ENCODE data around the gene ZMIZ1.

Gene ZMIZ1

DNA sequence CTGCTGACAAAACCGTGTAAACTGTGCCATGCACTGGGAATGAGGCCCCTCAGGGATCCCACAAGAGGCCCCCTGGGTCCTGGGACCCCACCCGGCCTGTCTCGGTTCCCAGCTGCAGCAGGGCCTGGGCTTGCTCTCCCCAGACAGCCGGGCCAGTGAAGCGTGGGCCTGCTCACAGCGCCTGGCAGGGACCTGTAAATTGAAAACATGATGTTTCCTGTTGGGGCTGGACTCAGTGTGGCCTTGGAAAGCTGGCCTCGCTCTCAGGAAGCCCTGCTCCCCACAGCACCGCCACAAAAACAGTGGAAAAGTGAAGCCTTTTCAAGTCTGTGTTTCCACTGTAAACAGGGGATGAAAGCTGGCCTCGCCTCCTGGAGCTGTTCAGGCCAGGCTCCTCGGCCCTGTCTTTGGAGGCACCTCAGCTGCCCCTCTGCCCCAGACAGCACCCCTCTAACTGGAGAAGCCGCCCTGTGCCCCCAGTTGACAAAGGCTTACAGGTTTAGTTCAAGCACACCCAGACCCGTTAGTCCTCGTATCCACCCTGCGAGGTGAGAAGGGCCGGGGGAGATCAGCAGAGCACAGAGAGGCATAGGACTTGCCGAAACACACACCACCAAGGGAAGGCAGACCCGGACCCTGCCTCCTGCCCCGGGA, 108.3 kb downstream of the ZMIZ1 start:
- no peak for DNase-seq

DNA sequence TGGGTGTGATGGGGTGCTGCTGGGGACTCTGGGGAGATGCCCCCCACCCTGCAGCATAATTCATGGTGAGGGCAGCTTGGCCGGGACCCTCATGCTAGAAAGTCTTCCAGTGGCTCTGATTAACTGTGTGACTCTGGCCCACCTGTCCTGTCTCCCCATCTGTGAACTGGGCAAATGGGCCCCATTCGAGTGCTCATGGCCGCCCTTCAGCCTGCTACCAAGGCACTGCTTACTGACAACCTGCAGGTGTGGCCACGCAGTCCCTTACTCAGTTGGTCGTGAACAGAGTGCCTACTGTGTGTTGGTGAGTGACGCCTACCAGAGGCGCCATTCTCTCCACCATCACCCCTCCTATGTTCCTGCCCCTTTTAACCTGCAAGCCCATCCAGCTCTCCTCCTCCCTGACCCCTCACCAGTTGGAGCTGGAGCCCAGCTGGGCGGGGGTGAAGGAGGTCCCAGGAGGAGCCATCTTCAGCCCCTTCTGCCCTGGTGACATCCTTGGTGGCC, 109.4 kb downstream of the ZMIZ1 start:
- no peak for DNase-seq

DNA sequence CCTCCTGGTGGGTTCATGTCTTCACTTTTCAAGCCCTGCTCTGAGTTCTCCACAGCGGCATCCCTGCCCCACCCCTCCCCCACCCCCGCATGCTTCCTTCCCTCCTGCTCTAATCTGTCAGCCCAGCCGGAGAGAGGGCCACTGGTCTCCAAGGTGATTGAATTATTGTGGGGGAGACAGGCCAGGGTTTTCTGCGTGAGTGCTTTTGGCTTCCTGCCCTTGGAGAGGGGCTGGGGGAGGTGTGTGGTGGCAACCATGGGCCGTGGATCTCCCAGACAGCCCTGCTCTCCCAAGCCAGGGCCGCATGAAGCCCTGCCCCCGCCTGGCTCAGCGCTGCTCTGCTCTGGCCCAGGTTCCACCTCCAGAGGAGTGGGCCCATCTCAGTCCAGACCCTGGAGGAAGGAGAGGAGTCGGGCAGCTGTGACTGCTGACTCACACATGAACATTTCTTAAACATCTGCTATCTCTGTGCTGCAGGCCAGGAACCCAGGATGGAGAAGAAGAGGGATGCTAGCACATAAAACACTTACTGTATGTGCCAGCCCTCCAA, 109.9 kb downstream of the ZMIZ1 start:
- DNase-seq, result peak; percentile 87

DNA sequence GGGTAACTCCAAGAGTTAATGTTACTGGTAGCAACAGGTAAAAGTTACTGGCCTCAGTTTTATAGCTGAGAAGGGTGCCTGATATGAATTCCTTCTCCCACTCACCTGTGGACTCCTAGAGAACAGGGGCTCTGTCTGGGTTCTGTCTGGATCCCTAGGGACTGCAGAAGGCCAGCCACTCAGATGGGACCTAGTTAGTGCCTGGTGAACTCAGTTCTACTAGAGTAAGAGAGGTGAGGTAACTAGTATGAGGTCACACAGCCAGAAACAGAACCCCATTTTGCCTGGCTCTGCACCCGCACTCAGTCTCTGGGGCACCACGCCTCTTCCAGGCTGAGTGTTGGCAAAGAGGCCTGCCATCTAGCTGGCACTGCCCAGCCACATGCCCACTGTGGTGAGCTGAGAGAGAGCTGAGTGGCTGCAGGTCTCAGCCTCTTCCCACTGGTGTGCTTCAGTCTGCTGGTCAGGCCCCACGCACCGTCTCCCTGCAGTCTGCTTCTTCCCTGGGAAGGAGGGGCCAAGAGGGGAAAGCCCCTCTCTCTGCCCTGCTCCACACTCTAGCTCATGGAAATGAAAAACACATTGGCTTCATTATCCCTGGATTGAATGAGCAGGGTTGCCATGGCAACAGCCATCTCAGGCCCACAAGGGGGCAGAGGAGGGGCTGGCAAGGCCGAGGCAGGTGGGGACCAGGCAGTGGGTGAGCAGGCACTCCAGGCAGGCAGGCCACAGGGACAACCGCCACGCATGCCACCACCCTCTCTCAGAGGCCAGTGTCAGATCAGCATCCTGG, 110.6 kb downstream of the ZMIZ1 start:
- peak; percentile 68 for DNase-seq

DNA sequence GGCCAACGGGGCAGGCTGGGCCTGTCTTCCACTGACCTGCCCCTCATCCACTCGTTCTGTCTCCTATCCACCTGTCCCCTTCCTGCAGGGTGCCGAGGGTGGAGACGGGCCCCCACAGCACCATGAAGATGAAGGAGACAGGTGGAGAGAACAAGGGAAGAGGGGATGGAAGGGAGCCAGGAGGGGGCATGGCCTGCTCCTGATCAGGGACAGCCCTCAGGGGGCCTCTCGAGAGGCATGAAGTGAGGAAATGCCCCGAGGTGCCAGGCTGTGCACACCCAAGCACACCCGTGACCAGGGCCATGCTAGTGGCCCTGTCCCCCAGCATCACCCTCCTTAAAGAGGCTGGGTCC, 111.2 kb downstream of the ZMIZ1 start:
- no peak for DNase-seq

DNA sequence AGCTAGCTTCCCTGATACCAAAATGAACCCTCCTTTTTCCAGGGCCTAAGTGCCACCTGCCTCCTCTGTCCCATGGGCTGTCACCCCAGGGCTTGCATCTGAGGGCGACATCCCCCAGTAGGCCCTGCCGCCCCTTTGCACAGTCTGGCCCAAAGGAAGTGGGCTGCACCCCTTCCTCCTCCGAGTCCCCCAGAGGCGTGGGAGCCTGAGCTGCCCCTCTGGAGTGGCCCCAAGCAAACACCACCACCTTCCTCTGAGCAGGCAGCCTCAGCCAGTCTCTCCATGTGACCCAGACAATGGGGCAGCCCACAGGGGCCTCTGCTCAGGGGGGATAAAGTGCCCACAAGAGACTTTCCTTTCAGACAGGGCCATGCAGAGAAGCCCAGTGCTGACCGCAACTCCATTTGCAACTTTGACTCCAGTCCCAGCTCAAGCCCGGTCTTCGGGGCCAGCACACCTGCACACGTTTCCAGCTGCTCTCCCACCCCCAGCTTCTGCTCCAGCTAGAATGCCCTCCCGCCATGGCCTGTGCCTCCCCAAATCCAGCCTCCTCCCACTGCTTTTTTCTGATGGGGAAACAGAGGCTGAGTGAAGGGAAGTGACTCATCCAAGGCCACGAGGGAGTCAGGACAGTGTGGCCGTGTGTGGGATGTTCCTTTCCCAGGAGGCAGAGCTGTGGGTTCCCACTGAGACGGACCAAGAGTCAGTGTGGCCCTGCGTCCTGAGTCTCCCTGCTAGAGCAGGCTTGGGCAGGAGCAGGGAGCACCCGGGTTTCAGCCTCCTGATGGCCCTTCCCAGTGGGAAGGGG, 111.9 kb downstream of the ZMIZ1 start:
- no peak for DNase-seq

DNA sequence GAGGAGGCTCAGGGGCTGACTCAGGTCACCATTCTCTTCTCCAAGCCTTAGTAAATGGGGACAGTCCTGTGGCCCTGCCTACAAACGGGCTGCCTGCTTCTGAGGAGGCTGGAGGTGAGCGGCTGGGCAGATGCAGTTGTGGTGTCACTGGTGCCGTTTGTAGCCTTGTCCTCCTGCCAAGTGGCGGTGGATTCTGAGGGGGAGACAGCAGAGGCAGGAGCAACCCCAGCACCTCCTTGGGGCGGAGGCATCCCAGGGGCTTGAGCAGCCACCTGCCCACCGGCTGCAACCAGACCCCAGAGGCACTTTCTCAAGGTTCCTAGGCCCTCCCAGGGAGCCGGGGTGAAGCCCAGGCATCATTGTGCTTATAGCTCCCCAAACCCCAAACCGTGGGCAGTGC, 112.5 kb downstream of the ZMIZ1 start:
- no peak for DNase-seq

DNA sequence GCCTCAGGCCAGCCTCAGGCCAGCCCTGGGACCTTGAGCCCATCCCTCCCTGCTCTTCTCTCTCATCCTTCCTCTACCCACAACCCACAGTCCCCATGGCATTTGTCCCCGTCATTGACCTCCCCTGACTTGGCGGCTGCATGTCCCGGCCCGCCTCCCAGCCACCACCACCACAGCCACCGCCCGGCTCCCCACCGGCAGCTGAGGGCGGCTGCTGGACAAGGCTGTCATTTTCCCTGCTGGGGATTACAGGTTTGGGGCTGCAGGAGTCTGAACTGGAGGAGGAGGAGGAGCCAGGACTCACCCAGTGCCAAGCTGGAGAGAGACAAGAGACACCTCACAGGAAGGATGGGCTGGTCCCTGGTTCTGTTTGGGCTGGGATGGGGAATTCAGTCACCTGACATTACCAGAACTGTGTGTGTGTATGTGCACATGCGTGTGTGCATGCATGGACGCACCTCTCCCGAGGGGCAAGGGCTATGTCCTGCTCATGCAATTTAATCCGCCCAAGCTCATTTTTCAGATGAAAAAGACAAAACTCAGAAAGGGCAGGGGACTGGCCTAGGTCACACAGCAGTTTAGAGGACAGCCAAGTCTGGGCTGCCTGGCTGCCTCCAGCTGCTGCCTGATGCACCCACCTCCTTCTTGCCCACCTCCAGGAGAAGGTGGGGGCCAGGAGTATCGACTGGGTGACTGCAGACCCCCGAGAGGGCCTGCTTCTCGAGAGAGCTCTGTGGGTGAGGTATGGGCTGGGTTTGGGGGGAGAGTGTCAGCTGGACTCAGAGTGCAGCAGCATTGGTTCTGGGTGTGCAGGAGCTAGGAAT, 113.1 kb downstream of the ZMIZ1 start:
- no peak for DNase-seq

DNA sequence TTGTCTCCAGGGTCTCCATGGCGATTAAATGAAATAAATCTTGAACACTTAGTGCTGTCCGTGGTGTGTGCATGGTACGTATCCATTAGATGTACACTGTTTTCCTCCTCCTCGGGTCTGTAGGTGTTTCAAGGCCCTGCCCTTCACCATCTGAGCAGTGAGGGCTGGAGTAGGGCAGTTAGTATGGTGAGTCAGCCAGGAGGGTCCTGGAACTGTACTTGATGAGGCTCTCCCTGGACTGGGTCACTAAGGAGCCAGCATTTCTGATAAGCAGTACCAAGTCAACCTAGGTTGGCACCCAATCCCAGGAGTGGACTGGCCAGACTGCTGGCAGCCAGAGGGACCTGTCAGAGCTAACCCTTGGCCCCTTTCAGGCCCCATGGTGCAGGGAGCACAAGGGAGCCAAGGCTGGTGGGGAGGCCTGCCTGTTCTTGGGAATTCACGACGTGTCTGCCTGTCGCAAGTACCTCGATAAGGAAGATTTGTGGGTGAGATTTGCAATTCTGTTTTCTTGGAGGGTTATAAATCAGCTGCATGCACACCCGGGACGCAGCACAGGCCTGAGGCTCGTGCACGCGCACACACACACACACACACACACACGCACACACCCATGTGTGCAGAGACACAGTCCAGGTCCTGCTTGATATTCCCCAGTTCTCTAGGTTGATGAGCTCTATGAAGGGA, 114.2 kb downstream of the ZMIZ1 start:
- DNase-seq, result no peak

DNA sequence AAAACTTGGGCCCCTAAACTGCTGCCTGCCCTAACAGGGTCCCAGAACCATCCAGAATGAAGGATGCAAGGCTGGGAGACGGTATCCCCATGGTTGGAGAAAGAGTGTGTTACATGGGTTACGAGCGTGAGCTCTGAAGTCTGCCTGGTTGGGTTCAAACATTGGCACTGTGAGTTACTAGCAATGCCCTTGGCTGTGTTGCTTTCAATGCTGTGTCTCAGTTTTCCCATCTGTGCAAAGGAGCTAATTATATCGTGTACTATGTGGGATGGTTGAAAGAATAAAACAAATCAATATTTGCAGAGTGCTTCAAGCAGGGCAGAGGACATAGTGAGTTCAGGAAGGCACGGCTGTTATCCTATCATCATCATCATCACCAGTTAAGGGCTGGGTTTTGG, 114.7 kb downstream of the ZMIZ1 start:
- DNase-seq, result no peak

DNA sequence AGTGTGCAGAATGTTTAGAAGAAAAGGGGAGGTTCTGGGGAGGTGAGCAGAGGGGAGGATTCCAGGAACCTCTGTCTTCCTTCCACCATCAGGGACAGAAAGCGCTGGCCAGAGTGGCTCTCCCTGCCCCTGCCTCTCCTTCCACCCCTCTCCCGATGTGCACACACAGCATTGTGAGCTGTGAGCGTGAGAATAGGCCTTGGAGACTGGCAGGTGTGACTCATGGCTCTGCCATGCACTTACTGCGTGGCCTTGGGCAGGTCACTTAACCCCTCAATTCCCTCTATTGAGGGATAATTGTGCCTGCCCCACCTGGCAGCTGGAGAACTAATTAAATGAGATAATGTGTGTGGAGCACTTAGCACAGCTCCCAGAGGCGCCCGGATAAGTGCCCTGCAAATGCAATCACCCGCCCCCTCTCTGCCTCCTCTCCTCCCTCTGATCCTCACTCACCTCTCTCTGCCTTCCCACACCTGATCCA, 115.4 kb downstream of the ZMIZ1 start:
- DNase-seq, result peak; percentile 82

DNA sequence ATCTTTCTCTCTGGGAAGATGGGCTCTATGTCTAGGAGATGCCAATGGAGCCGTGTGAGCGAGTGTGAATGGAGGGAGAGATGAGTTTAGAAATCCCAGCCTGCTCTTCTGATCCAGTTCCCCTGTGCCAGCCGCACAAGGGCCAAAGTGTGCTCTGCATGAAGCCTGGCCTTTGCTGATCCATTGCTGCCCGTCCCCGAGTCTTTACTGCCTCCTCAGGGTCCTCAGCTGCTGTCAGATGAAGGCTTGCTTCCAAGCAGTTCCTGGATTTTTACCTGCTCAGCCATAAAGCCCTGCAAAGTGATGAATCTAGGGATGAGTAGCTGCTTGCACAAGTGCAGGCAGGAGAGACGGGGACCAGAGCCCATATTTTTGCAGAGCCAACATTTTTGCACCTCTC, 115.9 kb downstream of the ZMIZ1 start:
- DNase-seq, result no peak

DNA sequence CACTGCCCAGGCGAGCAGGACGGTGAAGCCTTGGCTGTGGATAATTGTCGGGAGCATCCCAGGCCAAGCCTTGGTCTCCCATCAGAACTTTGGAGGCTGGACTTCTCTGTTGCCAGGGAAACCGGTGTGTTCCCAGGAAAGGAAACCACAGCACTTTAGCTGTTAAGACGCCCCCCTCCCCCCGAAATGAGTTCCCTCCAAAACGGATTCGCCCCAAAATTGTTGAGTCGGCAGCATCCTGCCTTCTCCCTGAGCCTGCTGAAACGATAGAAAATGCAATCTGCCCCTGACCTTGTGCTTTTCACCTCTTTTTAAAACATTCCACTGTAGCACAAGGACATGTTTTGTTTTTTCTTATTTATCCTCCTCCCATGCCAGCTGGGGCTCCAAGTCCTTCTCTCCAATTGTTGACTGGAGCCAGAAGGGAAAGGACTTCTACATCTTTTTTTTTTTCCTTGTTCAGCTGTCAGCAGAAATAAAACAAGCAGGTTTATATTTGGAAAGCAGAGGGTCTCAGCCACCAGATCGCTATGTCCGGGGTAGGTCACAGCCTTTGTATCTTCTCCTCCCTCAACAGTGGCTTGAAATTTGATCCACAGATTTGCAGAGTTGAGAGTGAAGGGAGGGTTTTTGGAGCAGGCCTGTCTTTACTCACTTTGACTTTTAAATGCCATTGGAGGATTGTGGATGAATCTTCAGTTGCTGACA, 116.5 kb downstream of the ZMIZ1 start:
- no peak for DNase-seq

DNA sequence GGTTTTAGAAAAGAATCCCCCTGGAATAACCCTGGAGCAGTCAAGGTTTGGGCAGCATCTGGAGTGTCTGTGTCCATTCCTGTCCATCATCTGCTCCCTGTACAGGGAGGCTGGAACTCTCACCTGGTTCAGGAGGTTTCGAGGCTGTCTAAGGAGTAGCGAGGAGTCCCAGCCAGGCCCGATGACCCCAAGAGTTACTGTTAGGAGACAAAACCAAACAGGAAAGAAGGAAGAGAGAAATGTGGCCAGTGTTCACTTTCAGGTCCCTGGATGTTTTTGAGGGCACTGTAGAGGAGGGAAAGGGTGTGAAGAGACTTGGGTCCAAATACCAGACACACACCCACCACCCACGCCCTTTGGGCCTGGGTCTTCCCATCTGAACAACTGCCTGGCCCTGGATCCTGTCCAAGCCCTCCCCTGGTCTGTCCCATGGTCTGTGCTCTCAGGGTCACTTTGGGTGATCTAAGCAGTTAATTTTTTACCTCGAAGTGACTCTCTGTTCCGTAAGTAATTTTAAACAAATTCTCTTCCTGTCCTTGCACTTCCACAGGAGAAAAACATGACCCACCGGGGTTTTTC, 117.1 kb downstream of the ZMIZ1 start:
- no peak for DNase-seq

DNA sequence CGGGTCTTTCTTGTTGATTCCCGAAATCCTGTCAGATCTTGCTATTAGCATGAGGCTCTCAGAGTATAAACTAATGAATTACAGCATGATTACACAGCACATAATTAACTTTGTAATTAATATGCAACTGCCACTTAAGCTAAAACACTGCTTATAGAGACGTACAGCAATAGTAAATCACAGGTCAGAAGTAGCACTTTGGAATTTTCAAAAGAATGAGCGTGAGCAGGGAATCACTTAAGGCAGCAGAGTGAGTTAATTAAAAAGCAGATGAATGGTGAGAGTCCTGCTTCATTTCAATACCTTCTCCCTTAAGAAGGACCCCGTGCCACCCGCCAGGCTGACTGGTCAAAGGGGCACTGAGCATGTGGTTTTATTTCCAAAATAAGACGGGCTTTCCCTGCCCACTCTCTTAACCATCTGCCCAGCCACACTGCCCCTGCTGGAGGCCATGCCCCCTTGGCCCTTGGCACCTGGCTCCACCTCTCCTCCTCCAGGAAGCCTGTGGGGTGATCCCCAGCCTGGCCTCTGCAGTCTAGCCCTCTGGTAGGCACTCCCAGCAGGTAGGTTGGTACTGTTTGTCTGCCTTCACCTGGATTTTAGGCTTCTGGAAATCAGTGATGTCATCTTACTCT, 117.8 kb downstream of the ZMIZ1 start:
- DNase-seq, result no peak

DNA sequence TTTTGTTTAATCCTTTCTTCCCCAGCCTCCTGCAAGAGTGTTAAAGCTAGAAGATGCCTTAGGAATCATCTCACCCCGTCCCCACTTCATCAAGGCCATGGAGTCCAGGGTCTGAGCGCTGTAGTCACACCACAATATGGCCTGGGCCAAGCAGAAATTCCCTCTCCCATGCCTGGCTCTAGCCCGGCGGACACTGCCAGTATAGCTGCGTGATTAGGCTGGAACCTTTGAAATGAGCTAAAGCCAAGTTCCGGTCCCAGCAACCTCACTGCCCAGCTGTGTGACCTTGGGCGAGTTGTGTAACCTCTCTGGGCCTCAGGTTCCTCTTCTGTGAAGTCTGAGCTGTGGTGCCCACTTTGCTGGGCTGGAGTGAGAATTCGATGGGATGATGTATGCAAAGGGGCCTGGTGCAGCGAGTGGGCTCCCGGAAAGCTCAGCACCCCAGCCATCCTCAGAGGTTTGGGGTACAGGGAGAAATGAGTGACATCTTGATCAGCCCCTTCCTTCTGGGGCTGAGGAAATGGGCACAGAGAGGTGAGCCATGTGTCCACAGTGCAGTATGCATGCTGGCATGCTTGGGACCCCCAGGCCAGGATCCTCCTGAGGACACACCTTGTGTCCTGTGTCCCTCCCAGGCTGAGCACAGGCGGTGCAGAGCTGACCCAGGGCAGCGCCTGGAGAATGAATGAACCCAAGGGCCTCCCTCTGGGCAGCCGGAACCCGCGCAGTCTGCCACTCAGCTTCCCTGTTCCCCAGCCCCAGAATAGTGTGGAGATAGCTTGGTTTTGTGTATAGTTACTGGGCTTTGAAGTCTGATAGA, 118.6 kb downstream of the ZMIZ1 start:
- no peak for DNase-seq

DNA sequence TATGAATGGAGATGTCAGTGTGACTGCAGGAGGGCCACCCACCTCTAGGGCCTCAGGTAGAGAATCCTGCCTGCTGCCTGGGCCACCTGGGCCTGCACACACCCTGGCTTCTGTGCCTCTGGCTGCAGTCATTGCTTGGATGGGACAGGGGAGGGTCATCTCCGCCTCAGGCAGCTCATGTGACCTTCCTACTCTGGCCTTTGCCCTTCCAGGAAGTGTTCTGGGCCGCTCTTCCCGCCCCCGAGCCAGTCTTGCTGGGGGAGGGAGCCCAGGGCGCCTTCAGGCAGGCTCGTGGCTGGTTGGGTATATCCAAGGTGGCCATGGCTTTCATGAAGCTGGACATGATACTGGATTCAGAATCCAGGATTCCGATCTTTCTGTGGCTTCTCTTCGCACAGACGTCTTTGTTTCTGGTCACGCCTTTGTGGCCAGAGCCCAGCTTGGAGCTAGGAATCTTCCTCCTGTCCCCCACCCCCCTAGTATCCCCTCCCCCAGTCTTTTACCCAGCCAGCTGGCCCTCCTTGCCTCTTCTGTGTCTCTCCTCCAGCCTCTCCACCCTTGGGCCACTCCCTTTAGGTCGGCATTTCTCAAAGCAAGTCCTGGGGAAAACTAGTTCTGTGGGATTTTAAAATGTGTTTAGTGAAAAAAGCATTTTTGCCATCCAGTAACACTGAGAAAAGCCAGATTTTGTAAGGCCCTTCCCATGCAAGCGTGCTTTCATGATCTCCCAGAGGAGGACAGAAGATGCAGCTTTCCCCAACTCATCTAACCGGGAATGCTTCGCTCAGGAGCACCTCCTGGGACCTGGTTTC, 119.6 kb downstream of the ZMIZ1 start:
- no peak for DNase-seq

DNA sequence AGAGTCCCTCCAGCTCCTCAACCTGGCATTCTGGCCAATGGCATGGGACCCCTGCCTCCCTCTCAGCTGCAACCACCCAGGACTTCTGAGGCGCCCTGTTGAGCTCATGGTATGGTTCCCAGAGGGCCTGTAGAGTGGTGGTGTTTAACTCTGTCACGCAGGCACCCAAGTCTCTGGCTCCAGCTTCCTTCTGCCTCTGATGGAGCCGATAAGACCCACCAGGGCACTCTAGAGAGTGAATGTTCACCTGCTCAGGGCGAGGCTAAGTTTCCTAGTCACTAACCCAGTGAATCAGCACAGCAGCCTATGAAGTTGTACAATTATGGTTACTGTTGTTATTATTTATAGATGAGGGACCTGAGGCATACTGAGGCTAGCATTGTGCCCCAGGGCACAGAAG, 120.4 kb downstream of the ZMIZ1 start:
- no peak for DNase-seq

All from fibroblast of skin of scalp (primary cell).